GM19328 (cell line): Measurements from ENCODE around the gene CDCP2.
"Not testable (repeated sequence)": the region's sequence is repeated elsewhere in the genome, so short reads cannot be mapped to it uniquely, and the experiment has no call there.

Experiments
- ATAC-seq: cut with Tn5 transposase; IDR thresholded peaks from one replicate; pipeline ENCODE4 v1.9.1; 2021; ENCODE audit warnings: mild to moderate bottlenecking, moderate library complexity; ENCODE audit not compliant: unreplicated experiment

Gene CDCP2

GRCh38 chr1:54095546-54096226 is 57.1 kb downstream of the CDCP2 start:
- ATAC-seq, result no peak

GRCh38 chr1:54094730-54095105 is 58.1 kb downstream of the CDCP2 start:
- ATAC-seq, result not testable (repeated sequence)

GRCh38 chr1:54094001-54094729 is 58.6 kb downstream of the CDCP2 start:
- no peak for ATAC-seq

DNA sequence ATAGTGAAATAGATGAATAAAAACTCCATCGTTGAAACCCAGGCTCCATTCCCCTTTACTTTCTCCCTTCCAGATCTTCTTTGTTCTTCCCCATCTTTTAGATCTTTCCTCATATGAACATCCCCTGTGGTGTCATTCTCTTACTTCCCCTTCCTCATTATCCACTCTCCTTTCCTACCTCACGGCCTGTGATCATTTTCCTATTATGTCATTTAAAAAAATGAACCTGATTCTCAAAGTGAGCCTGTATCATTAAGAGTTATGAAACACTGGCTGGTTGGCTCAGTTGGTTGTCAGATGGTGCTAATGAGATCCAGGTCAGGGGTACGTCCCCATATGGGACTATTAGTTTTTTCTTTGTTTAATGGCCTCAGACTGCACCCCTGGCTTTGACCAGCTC is 61.1 kb downstream of the CDCP2 start:
- ATAC-seq, result no peak

DNA sequence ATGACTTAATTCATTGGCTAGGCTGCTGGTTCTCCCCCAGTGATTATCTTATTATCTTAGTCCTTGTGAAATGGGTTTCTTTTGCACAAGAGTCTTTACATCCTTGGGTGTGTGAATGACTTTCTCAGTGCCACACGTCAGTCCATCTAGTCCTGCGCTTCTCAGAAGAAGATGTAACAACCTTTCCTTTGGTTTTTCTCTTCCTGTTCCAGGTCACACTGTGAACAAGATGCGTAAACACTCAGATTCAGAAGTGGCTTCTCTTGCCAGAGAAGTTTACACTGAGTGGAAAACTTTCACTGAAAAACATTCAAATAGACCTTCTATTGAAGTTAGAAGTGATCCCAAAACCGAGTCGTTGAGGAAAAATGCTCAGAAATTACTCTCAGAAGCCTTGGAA is 64.4 kb downstream of the CDCP2 start:
- ATAC-seq, result no peak

DNA sequence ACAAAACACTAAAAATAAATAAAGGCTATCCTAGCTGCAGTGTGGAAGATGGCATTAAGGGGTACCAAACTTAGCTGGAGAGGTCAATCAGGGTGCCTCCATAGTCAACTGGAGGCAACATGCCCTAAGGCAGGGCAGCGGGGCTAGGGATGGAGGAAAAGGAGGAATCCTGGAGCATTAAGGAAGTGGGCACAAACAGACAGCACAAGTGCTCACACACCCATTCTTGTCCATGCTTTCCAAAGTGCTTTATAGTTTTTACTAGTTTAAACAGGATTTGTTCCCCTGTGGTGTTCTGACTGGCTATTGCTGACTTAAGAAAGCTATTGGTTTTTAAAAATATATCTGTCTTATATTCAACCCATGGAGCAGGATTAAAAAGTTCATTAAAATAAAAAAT is 66.0 kb downstream of the CDCP2 start:
- ATAC-seq, result no peak

GRCh38 chr1:54084794-54085193 is 68.0 kb downstream of the CDCP2 start:
- ATAC-seq, result no peak
